ENCODE results near the gene COPZ2.
A peak's percentile ranks its signal among the peaks of the same experiment; 100 is the strongest.
"Not testable (repeated sequence)": the region's sequence is repeated elsewhere in the genome, so short reads cannot be mapped to it uniquely, and the experiment has no call there.

Gene COPZ2

GRCh38 chr17:48056246-48056745 is 18.7 kb upstream of the COPZ2 start:
- no peak for DNase-seq (ENCODE audit: low read depth in 2 of 2)

GRCh38 chr17:48055531-48056245 is 18.1 kb upstream of the COPZ2 start:
- no peak for DNase-seq (ENCODE audit: low read depth in 2 of 2)

DNA sequence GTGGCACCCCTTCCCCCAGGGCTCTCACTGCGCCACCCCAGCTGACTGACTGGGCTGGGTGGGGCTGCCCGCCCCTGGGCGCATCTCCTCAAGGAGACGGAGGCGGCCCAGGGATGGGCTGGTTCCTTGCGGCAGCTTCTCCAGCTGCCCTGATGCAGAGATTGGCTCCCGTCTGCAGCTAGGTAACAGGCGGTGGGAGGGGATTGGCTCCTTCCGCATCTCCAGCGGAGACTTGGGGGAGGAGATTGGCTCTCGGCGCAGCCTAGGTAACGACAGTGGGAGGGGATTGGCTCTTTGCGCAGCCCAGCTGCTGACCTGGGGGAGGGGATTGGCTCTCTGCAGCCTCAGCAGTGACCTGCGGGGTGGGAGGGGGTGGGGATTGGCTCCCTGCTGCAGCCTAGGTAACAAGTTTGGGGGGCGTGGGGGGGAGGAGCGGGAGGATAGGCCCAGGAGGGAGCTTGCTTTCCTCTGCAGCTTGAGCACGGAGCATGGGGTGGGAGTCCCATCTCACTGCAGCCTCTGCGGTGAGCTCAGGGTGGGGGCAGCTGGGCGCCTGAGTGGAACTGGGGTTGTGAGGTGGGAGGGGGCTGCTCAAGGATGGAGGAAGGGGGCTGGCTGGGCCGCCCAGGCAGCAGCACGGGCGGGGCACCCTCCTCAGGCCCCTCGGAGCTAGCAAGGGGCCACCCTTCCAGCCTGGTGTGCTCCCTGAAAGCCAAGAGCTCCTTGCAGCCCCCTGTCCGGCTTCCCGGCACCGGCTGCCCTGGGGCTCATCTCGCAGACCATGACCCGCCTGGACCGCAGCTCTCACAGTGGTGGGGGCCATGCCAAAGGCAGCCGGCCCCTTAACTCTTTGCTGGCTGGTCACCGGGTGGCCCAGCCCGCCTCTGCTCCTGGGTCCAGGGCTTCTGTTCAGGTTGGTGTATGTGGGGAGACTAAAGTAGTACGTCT is 16.9 kb upstream of the COPZ2 start:
- no peak for DNase-seq (ENCODE audit: low read depth in 2 of 2)

DNA sequence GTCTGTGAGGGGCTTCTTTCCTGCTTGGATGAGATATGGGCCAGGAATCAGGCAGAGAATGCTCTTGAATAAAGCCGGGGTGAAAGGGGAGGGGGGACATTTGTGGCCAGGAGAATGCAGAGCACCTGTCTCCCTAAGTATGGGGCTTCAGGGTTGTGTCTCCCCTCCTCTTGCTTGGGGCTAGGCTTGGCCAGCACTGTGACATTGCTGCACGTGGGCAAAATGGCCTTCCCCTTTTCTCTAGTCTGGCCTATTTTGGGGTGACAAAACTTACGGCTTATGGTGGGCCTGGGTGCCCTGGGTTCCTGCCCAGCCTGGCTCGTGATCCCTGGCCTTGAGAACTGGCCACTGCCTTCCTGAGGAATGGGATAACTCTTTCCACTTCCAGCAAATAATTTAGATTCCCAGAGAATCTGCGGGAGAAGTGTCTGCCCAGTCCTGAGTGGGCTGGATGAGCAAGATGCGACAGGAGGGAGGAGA is 16.2 kb upstream of the COPZ2 start:
- no peak for DNase-seq (ENCODE audit: low read depth in 2 of 2)

GRCh38 chr17:48052956-48053757 is 15.6 kb upstream of the COPZ2 start:
- DNase-seq (ENCODE audit: low read depth in 2 of 2) = no peak

GRCh38 chr17:48051706-48052486 is 14.3 kb upstream of the COPZ2 start:
- no peak for DNase-seq (ENCODE audit: low read depth in 2 of 2)

GRCh38 chr17:48051283-48051682 is 13.7 kb upstream of the COPZ2 start:
- no peak for DNase-seq (ENCODE audit: low read depth in 2 of 2)

DNA sequence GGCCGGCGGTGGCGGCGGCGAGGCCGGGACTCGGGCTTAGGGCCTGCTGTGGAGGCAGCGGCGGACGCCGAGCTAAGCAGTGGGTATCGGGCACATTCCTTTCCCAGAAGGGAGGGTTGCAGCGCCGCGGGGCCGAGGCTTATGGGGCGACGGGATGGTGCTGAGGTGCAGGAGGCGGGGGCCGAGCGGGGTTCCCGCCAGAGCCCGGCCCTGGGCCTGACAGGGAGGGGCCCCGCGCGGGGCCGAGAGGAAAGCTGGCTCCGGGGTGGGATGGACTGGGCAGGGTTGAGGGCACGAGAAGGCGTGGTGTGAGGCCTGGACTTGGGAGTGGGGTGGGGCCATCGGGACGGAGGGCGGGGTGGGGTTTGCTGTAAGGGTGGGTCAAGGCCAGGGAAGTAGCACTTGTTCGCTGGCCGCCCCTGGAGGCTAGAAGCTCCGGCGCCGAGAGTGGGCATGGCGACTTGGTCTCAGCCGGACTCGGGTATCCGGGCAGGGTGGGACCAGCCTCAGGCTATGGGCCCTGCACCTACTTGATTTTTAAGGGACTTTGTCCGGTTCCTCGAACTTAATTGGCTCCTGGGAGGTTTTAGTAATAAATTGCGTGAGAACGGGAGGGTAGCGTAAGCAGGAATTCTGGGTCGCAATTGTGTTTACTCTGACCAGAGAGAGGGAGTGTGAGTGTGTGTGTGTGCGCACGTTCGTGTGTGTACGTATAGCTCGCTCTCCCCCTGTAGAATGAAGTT is 11.0 kb upstream of the COPZ2 start:
- DNase-seq (ENCODE audit: low read depth in 2 of 2) = no peak

- peak; percentile 92 to 93 for DNase-seq (ENCODE audit: low read depth in 2 of 2)
Observed at GRCh38 chr17:48047741-48048383, 10.3 kb upstream of the COPZ2 start, which contains the start of gene NFE2L1. Gene NFE2L1 (plus strand): TSS chr17:48048359. CDS start chr17:48051119, 2,760 bp downstream.

DNA sequence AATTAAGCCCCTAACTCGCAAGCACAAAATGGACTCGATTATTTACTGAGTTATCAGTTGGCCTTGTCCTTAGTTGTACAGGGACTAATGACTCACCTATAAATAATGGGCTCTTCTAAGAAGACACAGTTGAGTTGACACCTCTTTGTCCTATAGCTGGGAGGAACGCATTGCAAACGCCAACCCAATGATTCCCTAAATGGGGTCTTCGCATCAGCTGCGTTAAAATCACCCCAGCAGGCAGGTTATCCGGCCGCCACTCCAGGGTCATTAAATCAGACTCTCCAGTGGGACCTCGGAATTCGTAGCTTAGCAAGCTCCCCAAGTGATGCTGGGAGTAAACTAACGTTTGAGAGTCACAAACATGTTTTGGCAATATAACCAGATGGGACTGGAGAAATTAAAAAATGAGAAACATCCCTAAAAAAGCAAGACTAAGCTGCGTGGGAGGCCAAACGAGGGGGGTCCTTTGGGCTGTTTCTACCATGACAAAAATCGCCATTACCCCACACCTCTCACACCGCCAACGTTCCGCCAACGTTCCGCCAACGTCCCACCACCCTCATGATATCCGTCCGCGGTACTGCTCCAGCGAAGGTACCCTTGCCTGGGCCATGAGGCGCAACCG is 9.6 kb upstream of the COPZ2 start:
- no peak for DNase-seq (ENCODE audit: low read depth in 2 of 2)

GRCh38 chr17:48046296-48046695 is 8.7 kb upstream of the COPZ2 start:
- DNase-seq (ENCODE audit: low read depth in 2 of 2) = no peak

DNA sequence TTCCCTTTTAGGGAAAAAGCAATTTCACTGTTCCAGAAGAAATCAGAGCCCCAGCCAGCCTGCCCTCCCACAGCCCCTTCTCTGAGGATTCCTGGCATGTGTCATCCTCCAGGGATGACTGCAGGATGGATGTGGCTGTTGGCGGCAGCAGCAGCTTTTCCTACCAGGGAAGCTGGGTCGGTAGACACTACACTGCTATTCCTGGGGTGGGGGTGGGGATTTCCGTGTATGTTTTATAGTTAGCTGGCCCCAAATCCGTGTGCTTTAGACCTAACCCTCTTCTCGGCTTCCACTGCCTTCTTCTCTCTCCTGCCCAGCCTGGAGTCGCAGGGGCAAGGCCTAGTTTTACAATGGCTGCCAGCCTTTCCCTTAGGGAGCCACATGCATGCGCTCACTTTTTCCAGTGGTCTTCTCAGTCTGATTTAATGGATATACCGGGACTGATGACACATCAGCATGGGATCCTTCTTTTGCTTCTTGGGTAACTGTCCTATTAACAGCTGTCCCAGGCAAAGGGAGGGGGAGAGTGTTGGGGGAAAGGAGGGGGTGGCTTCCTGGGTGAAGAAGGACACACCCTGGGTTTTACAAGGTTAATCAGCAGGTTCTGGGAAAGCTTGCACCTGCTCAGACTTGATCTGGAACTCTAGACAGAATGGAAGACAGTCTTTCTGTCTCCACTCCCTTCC is 7.9 kb upstream of the COPZ2 start:
- no peak for DNase-seq (ENCODE audit: low read depth in 2 of 2)

- DNase-seq (ENCODE audit: low read depth in 2 of 2) = no peak
Observed at GRCh38 chr17:48044851-48045250, 7.3 kb upstream of the COPZ2 start.

- no peak for DNase-seq (ENCODE audit: low read depth in 2 of 2)
Observed at GRCh38 chr17:48043176-48043575, 5.6 kb upstream of the COPZ2 start.

GRCh38 chr17:48038687-48039086 is 1.1 kb upstream of the COPZ2 start:
- no peak for DNase-seq (ENCODE audit: low read depth in 2 of 2)

DNA sequence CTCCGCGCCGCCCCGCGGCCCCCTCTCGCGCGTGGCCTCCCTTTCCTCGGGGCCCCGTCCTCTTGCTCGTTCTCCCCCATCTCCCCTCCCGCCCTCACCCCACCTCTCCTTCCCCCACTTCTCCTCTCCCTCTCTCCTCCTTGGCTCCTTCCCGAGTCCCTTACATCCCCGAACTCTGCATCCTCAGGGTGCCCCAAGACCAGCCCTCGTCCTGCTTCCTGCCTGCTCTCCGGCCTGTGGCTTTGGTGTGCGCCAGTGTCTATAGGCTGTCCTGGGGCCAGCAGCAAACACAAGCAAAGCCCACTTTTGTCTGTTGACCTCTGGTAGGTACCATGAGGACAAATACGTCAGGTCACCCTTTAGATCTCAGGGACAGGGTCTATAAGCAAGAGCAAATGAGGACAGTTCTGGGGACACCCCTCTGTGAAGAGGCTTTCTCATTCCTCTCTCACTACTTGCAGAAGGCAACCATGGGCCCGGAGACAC is 284 bp upstream of the COPZ2 start:
- no peak for DNase-seq (ENCODE audit: low read depth in 2 of 2)

DNA sequence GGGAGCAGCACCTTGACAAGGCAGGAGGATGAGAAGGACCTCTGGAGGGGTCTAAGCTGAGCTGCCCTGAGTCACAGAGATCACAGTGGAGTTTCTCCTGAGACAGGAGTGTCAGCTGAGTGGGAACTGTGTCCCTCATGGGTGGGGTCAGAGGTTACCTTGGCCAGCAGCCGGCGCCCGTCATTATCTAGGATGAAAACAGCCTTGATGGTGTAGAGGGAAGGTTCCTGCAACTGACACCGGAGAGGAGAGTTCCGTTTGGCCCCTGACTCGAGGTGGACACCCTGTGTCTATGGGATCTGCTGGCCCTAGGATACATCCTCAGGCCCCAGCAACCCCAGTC is 933 bp downstream of the COPZ2 start:
- no peak for DNase-seq (ENCODE audit: low read depth in 2 of 2)

GRCh38 chr17:48034734-48035133 is 2.9 kb downstream of the COPZ2 start:
- DNase-seq (ENCODE audit: low read depth in 2 of 2) = not testable (repeated sequence)

GRCh38 chr17:48031966-48032365 is 5.6 kb downstream of the COPZ2 start:
- no peak for DNase-seq (ENCODE audit: low read depth in 2 of 2)
